ENCODE measurements around the gene PLXDC2.

Gene PLXDC2

GRCh38 chr10:20013991-20014750 lies 197.9 kb downstream of the PLXDC2 start:
- TF ChIP-seq CTCF (IDR thresholded peaks at IDR 0.05; ENCODE audit: extremely low read depth, insufficient read depth, missing control alignments) = no peak
- in situ Hi-C loops (cut with MboI; ENCODE audit: low pct_unique_long_range_greater_than_20kb, low sequenced_read_pairs, unreplicated experiment) = no loop called here
- no peak for DNase-seq (ENCODE audit: low spot score)

- DNase-seq (ENCODE audit: low spot score) = no peak
- TF ChIP-seq CTCF (IDR thresholded peaks at IDR 0.05; ENCODE audit: extremely low read depth, insufficient read depth, missing control alignments) = no peak
- in situ Hi-C loops (cut with MboI; ENCODE audit: low pct_unique_long_range_greater_than_20kb, low sequenced_read_pairs, unreplicated experiment) = no loop called here
Measured at GRCh38 chr10:20017961-20018360, 201.7 kb downstream of the PLXDC2 start.

- no peak for DNase-seq (ENCODE audit: low spot score)
- in situ Hi-C loops (cut with MboI; ENCODE audit: low pct_unique_long_range_greater_than_20kb, low sequenced_read_pairs, unreplicated experiment) = no loop called here
- TF ChIP-seq CTCF (IDR thresholded peaks at IDR 0.05; ENCODE audit: extremely low read depth, insufficient read depth, missing control alignments) = no peak
Measured at GRCh38 chr10:20020677-20021076, 204.4 kb downstream of the PLXDC2 start.

- DNase-seq (ENCODE audit: low spot score) = no peak
- no peak for TF ChIP-seq CTCF (IDR thresholded peaks at IDR 0.05; ENCODE audit: extremely low read depth, insufficient read depth, missing control alignments)
- in situ Hi-C loops (cut with MboI; ENCODE audit: low pct_unique_long_range_greater_than_20kb, low sequenced_read_pairs, unreplicated experiment) = no loop called here
Measured at GRCh38 chr10:20029523-20029922, 213.3 kb downstream of the PLXDC2 start.

- no peak for TF ChIP-seq CTCF (IDR thresholded peaks at IDR 0.05; ENCODE audit: extremely low read depth, insufficient read depth, missing control alignments)
- in situ Hi-C loops (cut with MboI; ENCODE audit: low pct_unique_long_range_greater_than_20kb, low sequenced_read_pairs, unreplicated experiment) = no loop called here
- DNase-seq (ENCODE audit: low spot score) = no peak
Measured at GRCh38 chr10:20033476-20033875, 217.2 kb downstream of the PLXDC2 start.

GRCh38 chr10:20034732-20035131 lies 218.5 kb downstream of the PLXDC2 start:
- no peak for DNase-seq (ENCODE audit: low spot score)
- in situ Hi-C loops (cut with MboI; ENCODE audit: low pct_unique_long_range_greater_than_20kb, low sequenced_read_pairs, unreplicated experiment) = no loop called here

More at GRCh38 chr10:20034732-20035131, 218.5 kb downstream of the PLXDC2 start:
- no peak for TF ChIP-seq CTCF (IDR thresholded peaks at IDR 0.05; ENCODE audit: extremely low read depth, insufficient read depth, missing control alignments)
